ENCODE results near the gene MDM2. TPM values are rescaled to one million over a fixed set of nuclear protein-coding genes. Genes with fewer than 3 reads are reported as not detected.

Gene MDM2
- total RNA-seq, 1 donor from 2014 or later: 75.9 TPM

GRCh38 chr12:68831272-68831671 lies 23.3 kb downstream of the MDM2 start:
- Histone ChIP-seq H3K27ac (no peak overlapping the region), H3K27me3 (no peaks in the 10 kb centered on the region), H3K4me1 (no peaks in the 10 kb centered on the region), H3K36me3 (peaks cover 0 to 84% of the 10 kb centered on the region in 2 donors), H3K9me3 (no peaks in the 10 kb centered on the region), H3K4me3 (no peak overlapping the region)
- TF ChIP-seq POLR2A (IDR thresholded peaks at IDR 0.05): no peak
- TF ChIP-seq CTCF (IDR thresholded peaks at IDR 0.05): no peak
- TF ChIP-seq POLR2AphosphoS5 (IDR thresholded peaks at IDR 0.05; ENCODE audit: insufficient read depth in 1 of 2, low read depth in 1 of 2): no peak
- intact Hi-C loops (cut with DNase I): no loop called here
- no peak for DNase-seq (ENCODE audit: extremely low spot score in 2 of 2)

- no peaks in the 10 kb centered on the region for H3K4me1 ChIP-seq
- no peak overlapping the region for H3K27ac ChIP-seq
- no peaks in the 10 kb centered on the region for H3K9me3 ChIP-seq
- H3K4me3 ChIP-seq: no peak overlapping the region
- intact Hi-C loops (cut with DNase I): no loop called here
- no peak for DNase-seq (ENCODE audit: extremely low spot score in 2 of 2)
- TF ChIP-seq CTCF (IDR thresholded peaks at IDR 0.05) (no peak), POLR2AphosphoS5 (IDR thresholded peaks at IDR 0.05; ENCODE audit: insufficient read depth in 1 of 2, low read depth in 1 of 2) (no peak), POLR2A (IDR thresholded peaks at IDR 0.05) (no peak)
- H3K27me3 ChIP-seq: no peaks in the 10 kb centered on the region
- peaks cover 0 to 79% of the 10 kb centered on the region in 2 donors for H3K36me3 ChIP-seq
Measured at GRCh38 chr12:68831751-68832503, 23.9 kb downstream of the MDM2 start.

- H3K36me3 ChIP-seq: peaks cover 0 to 81% of the 10 kb centered on the region in 2 donors
- no peaks in the 10 kb centered on the region for H3K9me3 ChIP-seq
- H3K27ac ChIP-seq: no peak overlapping the region
- intact Hi-C loops (cut with DNase I): no loop called here
- no peak for DNase-seq (ENCODE audit: extremely low spot score in 2 of 2)
- H3K4me3 ChIP-seq: no peak overlapping the region
- H3K27me3 ChIP-seq: no peaks in the 10 kb centered on the region
- H3K4me1 ChIP-seq: no peaks in the 10 kb centered on the region
- no peak for TF ChIP-seq POLR2A (IDR thresholded peaks at IDR 0.05)
- no peak for TF ChIP-seq POLR2AphosphoS5 (IDR thresholded peaks at IDR 0.05; ENCODE audit: insufficient read depth in 1 of 2, low read depth in 1 of 2)
- TF ChIP-seq CTCF (IDR thresholded peaks at IDR 0.05): no peak
Measured at GRCh38 chr12:68832504-68832867, 24.5 kb downstream of the MDM2 start.

GRCh38 chr12:68833508-68833907 lies 25.5 kb downstream of the MDM2 start:
- intact Hi-C loops (cut with DNase I): no loop called here
- no peak for DNase-seq (ENCODE audit: extremely low spot score in 2 of 2)
- no peaks in the 10 kb centered on the region for H3K27me3 ChIP-seq
- TF ChIP-seq POLR2A (IDR thresholded peaks at IDR 0.05) (no peak), CTCF (IDR thresholded peaks at IDR 0.05) (no peak)
- H3K4me1 ChIP-seq: no peaks in the 10 kb centered on the region
- H3K4me3 ChIP-seq: no peak overlapping the region
- H3K9me3 ChIP-seq: no peaks in the 10 kb centered on the region
- peaks cover 0 to 81% of the 10 kb centered on the region in 2 donors for H3K36me3 ChIP-seq
- no peak overlapping the region for H3K27ac ChIP-seq

GRCh38 chr12:68835333-68835908 lies 27.4 kb downstream of the MDM2 start:
- Histone ChIP-seq H3K36me3 (peaks cover 0 to 84% of the 10 kb centered on the region in 2 donors), H3K4me1 (no peaks in the 10 kb centered on the region), H3K4me3 (no peak overlapping the region), H3K27ac (no peak overlapping the region), H3K27me3 (no peaks in the 10 kb centered on the region), H3K9me3 (no peaks in the 10 kb centered on the region)
- intact Hi-C loops (cut with DNase I): no loop called here
- TF ChIP-seq CTCF (IDR thresholded peaks at IDR 0.05): no peak
- no peak for TF ChIP-seq POLR2AphosphoS5 (IDR thresholded peaks at IDR 0.05; ENCODE audit: insufficient read depth in 1 of 2, low read depth in 1 of 2)
- no peak for TF ChIP-seq POLR2A (IDR thresholded peaks at IDR 0.05)
- no peak for DNase-seq (ENCODE audit: extremely low spot score in 2 of 2)

All from vagina (tissue), 2 donors.